ENCODE results near the gene TATDN2.
"Not testable (repeated sequence)": the region's sequence is repeated elsewhere in the genome, so short reads cannot be mapped to it uniquely, and the experiment has no call there.

The TATDN2 gene

DNA sequence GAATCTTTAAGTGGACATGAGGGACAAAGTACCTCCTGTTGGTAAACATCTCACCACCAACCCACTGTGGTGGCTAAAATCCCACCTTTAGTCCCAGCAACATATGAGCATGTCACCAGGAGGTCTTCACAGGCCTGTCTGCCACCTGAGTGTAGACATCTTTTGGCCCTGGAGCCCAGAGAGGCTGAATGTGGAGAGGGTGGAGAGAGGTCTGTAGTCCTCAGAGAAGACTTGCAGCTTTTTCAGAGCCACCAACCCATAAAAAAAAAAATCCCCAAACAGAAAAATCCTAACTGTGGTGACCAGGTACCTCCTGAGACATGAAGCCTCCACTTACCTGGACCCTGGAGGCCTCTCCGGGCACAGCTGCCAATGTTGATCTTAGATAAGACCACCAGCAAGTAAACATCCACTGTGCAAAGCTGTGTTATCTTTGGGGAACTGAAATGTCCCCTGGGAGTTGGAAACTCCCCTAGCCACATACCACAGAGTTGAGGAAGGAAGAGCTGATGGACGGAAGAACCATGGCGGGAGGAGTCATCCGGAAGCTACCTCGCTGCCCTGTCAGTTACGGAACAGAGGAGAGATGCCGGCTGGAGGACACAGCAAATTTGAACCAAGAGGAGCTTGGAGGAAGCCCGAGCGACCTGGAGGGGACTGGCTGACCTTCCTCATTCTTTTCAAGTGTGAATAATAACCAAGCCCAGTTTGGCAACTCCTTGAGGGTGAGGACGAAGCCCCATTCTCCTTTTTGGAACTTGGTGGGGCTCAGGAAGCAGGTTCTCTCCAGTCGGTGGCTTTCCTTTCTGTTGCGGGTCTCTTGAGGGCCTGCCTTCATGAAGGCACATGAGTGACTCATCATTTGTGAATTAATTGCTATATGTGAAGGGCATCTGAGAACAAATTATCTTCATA, 44.5 kb downstream of the TATDN2 start, which contains the start of gene GHRL:
GHRL (minus strand) TSS at position 443 of the 915 bp plus-strand sequence. CDS start 2,767 bp downstream, outside the sequence.
- no peak for DNase-seq (ENCODE audit: low read depth)

DNA sequence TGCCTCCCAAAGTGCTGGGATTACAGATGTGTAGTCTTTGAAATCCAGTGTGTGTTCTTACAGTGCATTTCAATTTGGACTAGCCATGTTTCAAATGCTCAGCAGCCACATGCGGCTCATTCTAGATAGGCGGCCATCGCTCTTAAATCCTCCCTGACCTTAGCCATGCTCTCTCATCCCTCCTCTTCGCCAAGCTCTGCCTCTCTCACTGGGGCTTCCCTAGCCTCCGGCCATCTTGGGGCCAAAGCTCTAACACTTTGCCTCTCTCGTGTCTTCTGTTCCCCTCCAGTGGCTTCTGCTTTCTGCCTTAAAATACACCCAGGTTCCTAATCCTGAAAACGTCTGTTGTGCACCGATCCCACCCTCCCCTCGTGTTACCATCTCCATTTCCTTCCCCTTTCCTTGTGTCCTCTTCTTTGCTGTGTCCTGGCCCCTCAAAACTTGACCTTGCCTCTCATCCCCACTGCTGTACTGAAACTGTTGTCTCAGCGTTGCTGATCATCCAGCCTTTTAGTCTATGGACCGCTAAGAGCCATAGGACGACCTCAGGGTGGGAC, 45.8 kb downstream of the TATDN2 start:
- DNase-seq (ENCODE audit: low read depth) = no peak

DNA sequence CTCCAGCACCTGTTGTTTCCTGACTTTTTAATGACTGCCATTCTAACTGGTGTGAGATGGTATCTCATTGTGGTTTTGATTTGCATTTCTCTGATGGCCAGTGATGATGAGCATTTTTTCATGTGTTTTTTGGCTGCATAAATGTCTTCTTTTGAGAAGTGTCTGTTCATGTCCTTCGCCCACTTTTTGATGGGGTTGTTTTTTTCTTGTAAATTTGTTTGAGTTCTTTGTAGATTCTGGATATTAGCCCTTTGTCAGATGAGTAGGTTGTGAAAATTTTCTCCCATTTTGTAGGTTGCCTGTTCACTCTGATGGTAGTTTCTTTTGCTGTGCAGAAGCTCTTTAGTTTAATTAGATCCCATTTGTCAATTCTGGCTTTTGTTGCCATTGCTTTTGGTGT, 49.8 kb downstream of the TATDN2 start:
- not testable (repeated sequence) for DNase-seq (ENCODE audit: low read depth)

DNA sequence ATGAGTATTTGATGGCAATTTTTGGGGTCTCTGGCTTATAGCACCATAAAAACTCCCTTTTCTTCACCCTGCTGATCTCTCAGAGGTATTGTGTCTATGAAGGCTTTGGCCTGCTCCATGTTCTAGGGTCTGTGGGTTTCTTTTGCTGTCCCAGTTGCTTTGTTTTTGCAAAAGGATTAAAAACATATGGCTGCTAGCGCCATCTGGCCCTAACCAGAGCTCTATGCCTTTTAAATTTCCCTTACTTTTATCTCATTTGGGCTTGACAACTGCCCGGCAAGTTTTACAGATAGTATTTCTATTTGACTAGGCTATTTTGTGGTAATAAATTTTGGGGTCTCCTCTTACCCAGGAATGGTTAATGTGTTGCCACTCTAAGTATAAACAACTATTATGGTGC, 50.9 kb downstream of the TATDN2 start:
- DNase-seq (ENCODE audit: low read depth) = no peak

- no peak for DNase-seq (ENCODE audit: low read depth)
Observed at GRCh38 chr3:10299679-10300078, 51.4 kb downstream of the TATDN2 start.

- no peak for DNase-seq (ENCODE audit: low read depth)
Observed at GRCh38 chr3:10300087-10300486, 51.8 kb downstream of the TATDN2 start.

DNA sequence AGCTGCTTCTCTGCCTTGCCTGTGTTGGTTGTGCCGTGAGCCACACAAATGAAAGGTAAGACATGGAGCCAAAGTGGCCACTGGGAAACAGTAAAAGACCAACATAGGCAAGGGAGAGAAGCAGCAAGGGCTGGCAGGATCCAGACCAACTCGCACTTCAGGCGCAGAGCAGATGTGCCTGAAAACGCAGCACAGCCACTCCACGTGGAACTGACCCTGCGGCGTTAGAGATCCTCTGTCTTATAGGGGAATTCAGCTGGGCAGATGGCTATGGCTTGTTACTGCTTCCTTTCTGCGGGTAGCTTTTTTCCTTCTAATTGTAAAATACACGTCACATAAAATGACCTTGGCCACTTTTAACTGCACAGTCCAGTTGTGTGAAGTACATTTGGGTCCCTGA, 54.8 kb downstream of the TATDN2 start:
- DNase-seq (ENCODE audit: low read depth) = no peak

DNA sequence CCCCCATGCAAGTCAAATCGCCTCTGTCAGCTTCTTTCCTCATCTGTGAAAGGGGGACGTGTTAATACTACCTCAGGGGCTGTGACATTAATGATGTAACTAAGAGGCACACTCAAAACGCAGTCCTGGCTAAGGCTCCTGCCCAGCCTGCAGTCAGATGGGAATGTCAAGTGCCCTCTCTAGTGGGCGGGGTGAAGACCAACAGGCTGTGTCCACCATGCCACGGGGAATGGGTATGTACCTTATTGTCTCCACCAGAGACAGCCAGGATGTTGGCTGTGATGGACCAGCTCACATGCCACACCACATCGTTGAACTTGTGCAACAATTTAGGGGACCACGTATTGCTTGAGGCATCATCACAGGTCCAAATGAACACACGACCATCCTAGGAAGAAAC, 55.5 kb downstream of the TATDN2 start:
- no peak for DNase-seq (ENCODE audit: low read depth)

GRCh38 chr3:10304905-10305304, 56.6 kb downstream of the TATDN2 start:
- DNase-seq (ENCODE audit: low read depth) = no peak

- no peak for DNase-seq (ENCODE audit: low read depth)
Observed at GRCh38 chr3:10305331-10305902, 57.2 kb downstream of the TATDN2 start.

DNA sequence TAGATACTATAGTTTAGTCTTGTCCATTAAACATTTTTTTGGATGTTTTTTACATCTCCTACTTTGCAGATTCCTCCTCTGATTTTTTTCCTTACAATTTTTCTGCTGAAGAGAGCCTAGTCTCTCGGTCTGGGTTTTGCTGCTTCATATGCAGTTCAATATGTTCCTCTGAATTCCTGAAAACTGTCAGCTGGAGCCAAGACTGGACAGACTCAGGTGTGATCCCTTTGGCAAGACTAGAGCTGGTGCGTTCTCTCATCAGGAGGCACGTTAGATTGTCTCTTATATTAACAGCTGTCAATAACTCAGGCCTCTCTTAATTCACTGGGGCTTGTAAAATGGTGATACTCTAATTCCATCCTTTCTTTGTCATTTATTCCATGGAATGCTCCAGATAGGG, 57.9 kb downstream of the TATDN2 start:
- no peak for DNase-seq (ENCODE audit: low read depth)

GRCh38 chr3:10308678-10309077, 60.4 kb downstream of the TATDN2 start:
- no peak for DNase-seq (ENCODE audit: low read depth)

DNA sequence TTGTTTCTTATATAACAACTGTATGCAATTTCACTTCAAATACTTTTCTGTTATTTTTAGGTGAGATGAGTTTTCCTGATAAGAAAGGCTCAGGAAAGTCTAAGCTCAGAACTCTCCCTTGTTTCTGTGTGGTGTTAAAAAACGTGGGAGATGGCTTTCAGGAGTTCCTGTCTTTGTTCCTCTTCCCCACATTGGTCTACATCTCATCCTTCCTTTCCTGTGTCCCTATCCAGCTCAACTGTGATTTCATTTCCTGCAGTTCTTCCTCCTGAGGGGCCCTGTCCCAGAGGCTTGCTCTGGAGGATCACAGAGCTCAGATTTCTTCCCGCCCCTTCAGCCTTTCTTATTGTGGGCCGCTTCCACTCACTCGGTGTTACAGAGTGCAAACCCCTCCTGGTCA, 61.5 kb downstream of the TATDN2 start:
- DNase-seq (ENCODE audit: low read depth) = no peak

GRCh38 chr3:10310578-10310977, 62.3 kb downstream of the TATDN2 start:
- DNase-seq (ENCODE audit: low read depth) = no peak

DNA sequence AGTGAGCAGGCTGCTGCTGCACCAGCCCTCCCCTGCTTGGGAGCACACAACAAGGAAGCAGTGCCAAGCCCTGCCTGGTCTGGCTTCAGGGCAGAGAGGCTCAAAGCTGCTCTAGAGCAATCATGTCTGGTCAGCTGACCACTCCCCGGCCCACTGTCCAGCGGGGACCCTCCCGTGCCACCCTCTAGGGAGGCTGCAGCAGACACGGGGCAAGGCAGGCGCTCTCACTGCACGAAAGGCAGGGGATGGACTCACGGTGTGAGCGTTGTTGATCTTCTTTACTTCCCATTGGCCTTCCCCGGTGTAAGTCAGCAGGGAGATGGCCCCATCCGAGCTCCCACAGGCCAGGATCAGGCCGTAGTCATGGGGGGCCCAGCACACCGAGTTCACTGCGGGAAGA, 63.5 kb downstream of the TATDN2 start:
- DNase-seq (ENCODE audit: low read depth) = no peak

- DNase-seq (ENCODE audit: low read depth) = no peak
Observed at GRCh38 chr3:10312391-10312790, 64.1 kb downstream of the TATDN2 start.

- DNase-seq (ENCODE audit: low read depth) = no peak
Observed at GRCh38 chr3:10312861-10313260, 64.6 kb downstream of the TATDN2 start.

DNA sequence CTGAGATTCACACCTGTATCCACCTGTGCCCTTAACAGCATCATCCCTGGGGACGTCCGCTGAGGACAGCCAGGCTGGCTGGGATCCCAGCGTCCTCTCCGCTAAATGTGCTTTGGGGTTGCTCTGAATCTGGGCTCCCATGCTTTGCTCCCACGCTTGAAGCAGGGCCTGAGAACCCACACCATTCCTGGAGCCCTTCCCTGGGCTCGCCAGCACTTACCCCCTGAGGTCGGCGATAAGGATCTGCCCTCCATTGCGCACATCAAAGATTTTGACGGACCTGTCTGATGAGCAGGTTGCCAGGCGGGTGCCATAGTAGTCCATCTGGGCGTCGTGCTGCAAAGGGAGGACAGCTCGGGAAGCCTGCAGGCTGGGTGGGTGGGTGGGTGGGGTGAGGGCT, 66.8 kb downstream of the TATDN2 start:
- no peak for DNase-seq (ENCODE audit: low read depth)

DNA sequence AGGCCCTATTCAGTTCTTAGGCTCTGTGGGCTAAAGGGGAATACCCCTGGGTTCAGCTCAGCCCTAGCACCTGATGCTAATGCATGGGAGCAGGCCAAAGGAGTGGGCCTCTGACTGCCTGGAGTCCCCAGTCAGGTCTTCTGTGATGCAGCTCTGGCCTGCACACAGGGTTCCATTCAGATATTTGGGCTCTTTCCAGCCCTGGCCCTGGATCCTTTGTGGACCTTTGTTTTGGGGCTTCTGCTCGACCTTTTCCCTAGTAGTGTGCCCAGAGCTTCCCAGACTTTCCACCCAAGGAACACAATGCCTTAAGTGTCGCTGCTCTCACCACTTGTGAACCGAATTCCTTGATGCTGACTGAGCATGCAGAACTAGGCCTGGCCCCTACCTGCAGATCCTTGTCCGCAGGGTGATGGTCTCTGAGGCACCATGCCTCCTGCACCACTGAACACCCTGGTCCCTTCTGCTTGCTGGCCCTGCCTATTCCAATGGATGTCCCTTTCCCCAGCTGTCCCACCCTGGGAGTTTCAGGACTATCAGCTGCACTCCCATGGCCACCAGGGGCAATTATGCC, 67.6 kb downstream of the TATDN2 start:
- no peak for DNase-seq (ENCODE audit: low read depth)

- DNase-seq (ENCODE audit: low read depth) = no peak
Observed at GRCh38 chr3:10317311-10317960, 69.2 kb downstream of the TATDN2 start.

GRCh38 chr3:10317961-10318350, 69.7 kb downstream of the TATDN2 start:
- no peak for DNase-seq (ENCODE audit: low read depth)

- no peak for DNase-seq (ENCODE audit: low read depth)
Observed at GRCh38 chr3:10319251-10319650, 71.0 kb downstream of the TATDN2 start.
